DOHH2 (cell line): Measurements from ENCODE around the gene ADAMTS15.

Source experiments
- CTCF ChIP-seq: fragments of 200-600 bp; sonication (generic); IDR thresholded peaks from one replicate; pipeline ENCODE4 v1.5.1; 2014; ENCODE audit warnings: antibody characterized with exemption, mild to moderate bottlenecking, low read depth, low read length; ENCODE audit not compliant: poor library complexity, severe bottlenecking
- EZH2phosphoT487 ChIP-seq: fragments of 200-600 bp; sonication (generic); IDR thresholded peaks from 2 replicates; pipeline ENCODE4 v1.6.1; 2017; ENCODE audit warnings: borderline replicate concordance, mild to moderate bottlenecking, antibody characterized with exemption, low read length, moderate library complexity, mixed read lengths

DNA sequence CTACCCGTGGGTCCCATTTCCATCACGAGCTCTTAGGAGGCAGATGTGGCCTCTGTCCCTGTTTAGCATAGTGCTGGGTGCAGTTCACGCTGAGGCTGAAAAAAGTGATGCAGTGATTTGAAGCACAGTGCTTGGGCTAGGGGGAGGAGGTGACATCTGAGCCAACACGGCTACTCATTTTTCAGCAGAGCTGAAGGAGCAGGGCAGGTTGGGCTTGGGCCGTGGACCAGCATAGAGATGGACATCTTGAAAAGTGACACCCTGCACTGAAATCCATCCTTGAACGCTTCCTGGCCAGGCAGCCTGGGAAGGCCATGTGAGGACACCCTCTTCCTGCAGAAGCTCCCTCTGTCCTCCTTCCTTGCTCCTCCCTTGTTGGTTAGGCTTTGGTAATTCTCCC, 66.4 kb downstream of the ADAMTS15 start:
- no peak for TF ChIP-seq CTCF
- TF ChIP-seq EZH2phosphoT487 = no peak
